ENCODE results near the gene REXO1.

REXO1 gene

DNA sequence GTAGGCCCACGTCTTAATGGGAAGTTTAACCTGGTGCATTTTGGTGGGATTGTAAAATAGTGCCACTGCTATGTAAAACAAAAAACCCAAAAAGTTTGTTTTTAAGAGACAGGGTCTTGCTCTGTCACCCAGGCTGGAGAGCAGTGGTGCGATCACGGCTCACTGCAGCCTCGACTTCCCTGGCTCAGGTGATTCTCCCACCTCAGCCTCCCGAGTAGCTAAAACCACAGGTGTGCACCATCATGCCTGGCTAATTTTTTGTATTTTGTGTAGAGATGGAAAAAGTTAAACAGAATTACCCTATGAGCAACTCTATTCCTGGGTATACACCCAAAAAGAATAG lies 820 bp upstream of the REXO1 start:
- no peak for DNase-seq (ENCODE audit: low read depth)

DNA sequence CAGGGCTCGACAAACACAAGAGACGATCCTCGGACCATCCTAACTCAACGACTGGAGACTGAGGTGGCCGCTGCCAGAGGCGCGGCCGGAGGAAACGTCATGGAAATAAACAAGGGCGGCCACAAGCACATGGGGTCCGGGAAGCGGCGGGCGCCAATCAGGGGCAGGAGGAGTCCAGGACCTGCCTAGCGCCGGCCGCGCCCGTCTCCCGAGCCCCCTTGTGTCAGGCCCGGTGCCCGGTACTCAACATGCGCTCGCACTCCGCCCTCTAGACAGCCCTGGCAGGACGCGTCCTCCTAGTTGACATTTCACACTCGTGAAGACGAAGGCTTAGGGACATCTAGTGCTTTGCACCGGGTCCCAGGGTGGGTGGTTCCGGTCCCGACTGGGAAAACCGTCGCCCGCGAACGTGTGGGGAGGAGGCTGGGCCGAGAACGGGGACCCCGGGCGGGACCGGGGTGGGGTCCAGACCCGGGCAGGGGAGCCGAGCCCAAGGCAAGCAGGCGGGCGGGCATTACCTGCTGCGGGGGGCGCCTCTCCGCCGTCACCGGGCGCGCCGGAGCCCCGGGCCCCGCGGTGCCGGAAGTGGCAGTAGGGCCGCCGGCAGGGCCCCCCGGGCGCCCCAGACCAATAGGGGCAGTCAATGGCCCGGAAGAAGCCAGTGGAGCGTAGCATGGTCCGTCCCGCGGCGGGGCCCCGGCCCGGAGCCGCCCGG lies 442 bp downstream of the REXO1 start:
- peak; percentile 59 for DNase-seq (ENCODE audit: low read depth)

- no peak for DNase-seq (ENCODE audit: low read depth)
These were observed 967 bp downstream of the REXO1 start for GRCh38 chr19:1847348-1847683.

DNA sequence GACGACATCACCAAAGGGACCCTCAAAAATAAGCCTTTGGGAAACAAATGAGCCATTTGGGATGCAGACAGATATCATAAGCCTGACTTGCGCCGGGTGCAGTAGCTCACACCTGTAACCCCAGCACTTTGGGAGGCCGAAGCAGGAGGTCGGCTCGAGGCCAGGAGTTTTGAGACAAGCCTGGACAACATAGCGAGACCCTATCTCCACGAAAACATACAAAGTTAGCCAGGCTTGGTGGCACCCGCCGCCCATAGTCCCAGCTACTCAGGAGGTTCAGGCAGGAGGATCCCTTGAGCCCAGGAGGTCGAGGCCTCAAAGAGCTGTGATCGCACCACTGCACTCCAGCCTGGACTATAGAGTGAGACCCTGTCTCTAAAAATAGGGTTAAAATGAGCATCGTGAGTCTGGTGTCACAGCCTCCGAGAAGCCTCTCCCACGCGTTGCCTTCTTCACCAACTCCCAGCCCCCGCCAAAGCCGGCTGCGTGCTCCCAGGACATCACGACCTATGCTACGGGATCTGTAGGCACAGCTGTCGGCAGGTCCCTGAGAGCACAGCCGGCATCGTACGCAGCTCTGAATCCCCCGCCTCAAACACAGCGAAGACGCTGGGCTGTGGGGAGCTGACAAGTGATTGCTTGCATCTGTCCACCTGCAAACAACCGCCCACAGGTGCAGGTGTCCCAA lies 1.6 kb downstream of the REXO1 start:
- DNase-seq (ENCODE audit: low read depth) = no peak

DNA sequence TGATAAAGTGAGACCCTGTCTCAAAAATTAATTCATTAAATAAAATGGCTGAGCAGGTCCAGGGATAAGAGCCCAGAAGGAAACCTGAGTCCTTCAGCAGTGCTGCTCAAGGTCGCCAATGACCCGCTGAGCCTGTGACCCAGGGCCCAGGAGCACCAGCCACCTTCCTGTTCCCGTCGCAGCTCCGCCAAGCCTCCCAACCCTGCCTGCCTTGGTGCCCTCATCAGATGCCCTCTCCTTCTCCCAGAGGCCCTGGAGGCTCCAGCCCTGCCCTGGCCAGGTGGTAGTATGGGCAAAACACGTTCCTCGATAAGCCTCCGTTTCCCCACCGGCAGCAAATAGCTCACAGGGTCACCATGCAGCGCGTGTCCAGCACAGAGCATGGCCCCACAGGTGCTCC lies 2.6 kb downstream of the REXO1 start:
- no peak for DNase-seq (ENCODE audit: low read depth)

GRCh38 chr19:1845125-1845515 lies 3.2 kb downstream of the REXO1 start:
- no peak for DNase-seq (ENCODE audit: low read depth)

DNA sequence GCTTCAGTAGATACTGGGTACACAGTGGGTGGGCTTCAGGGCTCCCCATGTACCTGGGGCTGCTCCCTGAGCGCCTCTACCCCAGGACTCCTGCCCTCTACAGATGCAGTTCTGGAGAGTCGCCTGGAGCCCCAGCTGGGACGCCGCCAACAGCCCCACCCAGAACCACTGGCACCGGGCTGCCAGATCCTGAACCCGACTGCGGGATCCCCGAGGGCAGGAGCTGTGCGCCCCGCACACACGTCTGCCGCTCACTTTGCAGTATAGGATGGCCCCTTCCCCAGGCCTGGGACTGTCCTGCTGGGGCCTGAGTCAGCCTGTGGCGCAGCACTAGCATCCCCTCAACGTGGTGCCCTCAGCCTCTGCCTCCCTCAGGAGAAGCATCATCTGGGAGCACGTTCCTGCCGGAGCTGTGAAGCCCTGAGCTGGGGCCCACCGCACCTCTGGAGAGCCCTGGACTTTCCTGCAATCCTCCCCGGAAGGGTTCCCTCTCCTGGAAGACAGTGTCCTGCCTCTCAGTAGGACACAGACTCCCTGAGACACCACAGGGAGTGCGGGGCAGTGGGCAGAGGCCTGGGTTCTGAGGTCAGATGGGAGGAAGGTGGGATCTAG lies 3.7 kb downstream of the REXO1 start:
- DNase-seq (ENCODE audit: low read depth) = no peak

DNA sequence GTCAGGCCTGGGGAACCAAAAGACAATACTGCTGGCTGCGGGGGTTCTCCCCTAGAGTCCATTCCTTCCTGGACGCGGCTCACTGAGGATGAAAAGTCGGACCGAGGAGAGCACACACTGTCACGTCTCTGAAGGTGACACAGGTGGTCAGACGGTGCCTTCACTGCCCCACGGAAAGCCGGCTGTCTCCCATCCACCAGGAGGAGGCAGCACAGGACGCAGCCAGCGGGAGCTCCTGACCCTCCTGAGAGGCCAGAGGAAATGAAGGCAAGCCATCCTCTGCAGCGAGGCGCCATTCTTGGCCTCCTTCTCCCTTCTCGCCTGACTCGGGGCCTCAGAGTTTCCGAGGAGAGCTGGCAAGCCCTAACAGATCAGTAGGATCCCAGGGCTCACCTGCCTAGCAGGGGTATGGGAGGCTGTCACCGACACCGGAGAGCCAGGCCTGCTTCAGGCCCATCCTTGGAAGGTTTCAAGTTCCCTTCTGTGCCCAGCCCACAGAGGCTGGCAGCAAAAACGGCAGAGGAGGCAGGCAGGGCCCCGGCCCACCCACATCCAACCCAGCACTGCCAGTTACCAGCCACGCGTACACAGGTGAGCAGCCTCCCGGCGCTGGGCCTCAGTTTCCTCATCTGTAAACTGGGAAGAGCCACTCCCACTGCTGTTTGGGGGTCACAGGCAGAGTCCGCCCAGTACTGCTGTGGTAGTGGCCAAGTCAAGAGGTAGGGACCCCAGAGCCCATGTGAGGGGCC lies 4.5 kb downstream of the REXO1 start:
- no peak for DNase-seq (ENCODE audit: low read depth)

DNA sequence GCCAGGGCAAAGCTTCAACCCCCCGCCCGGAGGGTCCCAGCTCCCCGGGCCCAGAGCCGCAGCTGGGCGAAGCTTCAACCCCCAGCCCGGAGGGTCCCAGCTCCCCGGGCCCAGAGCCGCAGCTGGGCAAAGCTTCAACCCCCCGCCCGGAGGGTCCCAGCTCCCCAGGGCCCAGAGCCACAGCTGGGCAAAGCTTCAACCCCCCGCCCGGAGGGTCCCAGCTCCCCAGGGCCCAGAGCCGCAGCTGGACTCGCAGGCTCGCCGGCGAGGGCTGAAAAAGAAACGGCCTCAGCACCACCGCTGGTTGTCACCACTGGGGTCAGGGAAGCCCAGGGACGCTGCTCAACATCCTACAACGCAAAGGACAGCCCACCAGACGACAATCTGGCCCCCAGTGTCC lies 5.2 kb downstream of the REXO1 start:
- no peak for DNase-seq (ENCODE audit: low read depth)

DNA sequence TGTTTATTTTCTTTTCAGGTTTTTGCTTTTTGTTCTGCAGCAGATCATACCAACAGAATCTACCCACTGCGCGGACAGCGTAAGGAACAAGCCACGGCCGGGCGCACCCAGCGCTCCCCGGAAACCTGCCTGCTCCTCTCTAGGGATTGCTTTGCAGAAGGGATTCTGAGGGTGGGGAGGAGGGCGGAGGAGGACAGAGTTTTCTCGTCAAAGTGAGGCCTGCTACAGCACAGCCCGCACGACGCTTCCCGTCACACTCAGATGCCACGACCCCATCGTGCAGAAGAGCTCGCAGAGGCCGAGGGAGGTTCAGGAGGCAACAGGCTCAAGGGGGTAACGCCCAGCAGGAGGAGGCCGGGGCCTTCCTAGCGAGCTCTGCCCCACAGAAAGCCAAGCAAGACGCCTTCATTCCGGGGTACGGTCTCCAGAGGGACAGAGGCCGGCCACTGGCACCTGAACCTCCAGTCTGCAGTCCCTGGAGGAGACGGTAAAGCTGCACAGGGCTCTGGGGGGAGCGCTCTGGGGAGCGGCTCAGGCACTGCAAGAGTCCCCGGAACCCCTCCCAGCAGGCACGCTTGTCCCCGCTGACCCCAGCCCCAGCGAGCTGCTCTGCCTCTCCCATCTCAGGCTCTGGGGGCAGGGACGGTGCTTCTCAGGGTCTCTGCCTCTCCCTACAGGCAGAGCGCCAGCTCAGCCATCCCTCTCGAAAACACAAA lies 6.9 kb downstream of the REXO1 start:
- no peak for DNase-seq (ENCODE audit: low read depth)

DNA sequence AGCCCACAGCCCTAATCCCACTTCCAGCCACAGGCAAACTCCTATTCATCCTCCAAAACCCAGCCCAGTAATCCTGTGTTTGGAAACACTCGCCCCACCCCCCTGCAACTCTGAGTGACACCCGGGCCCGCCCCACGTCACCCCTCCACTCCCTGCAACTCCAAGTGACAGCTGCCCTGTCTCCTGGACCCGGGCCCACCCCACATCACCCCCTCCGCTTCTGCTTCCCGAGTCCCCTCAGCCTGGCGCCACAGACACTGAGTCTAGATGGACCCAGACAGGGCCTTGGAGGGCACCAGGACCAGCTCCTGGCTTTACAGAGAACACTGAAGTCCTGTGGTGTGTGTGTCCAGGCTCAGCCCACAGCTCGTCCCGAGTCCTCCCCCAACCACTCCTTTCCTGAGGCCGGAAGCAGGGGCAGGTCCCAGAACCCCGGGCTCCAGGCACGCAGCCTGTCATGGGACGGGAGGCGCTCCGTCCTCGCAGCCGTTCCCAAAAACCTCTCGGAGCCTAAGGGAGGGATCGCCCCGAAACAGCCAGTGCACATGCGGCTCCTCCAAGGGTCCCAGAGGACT lies 7.7 kb downstream of the REXO1 start:
- DNase-seq (ENCODE audit: low read depth) = no peak

GRCh38 chr19:1839658-1840540 lies 8.4 kb downstream of the REXO1 start:
- no peak for DNase-seq (ENCODE audit: low read depth)

GRCh38 chr19:1837625-1838105 lies 10.6 kb downstream of the REXO1 start:
- peak; percentile 41 for DNase-seq (ENCODE audit: low read depth)

DNA sequence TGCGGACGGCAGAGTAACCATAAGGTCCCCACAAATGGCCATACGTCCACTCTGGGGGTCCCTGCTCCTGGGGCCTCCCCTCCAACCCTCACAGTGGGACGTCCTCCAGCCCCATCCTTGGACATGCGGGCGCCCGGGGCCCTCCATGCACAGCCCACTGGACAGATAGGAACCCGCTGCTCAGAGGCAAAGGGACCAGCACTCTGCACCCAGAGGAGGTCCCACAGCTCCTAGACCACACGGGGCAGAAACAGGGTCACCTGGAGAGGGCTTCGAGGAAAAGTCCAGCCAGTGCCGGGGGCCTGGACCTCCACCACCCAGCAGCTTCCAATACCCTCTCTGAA lies 11.1 kb downstream of the REXO1 start:
- DNase-seq (ENCODE audit: low read depth) = no peak

- no peak for DNase-seq (ENCODE audit: low read depth)
These were observed 11.6 kb downstream of the REXO1 start for GRCh38 chr19:1836458-1837221.

- no peak for DNase-seq (ENCODE audit: low read depth)
These were observed 14.7 kb downstream of the REXO1 start for GRCh38 chr19:1833540-1833939.

DNA sequence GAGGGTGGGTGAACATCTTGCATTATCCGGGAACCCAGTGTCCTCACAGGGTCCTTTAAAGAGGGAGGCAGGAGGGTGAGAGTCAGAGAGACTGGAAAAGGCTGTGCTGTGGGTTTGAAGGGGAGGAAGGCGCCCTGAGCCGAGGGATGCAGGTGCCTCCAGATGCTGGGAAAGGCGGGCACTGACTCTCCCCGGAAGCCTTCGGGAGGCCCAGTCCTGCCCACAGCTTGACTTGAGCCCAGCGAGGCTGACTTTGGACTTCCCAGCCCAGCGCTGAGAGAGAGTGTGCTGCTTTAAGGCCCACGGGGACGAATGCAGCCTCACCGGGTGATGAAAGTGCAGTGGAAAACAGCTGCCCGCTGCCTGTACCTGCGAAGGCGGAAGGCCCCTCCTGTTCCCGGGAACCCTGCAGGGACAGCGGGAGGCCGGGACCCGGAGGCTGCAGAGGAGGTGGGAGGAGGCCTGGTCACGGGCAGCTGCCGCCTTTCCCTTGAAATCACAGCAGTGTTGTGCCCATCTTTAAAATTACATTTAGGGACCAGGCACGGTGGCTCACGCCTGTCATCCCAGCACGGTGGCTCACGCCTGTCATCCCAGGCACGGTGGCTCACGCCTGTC lies 16.1 kb downstream of the REXO1 start:
- DNase-seq (ENCODE audit: low read depth) = no peak

- DNase-seq (ENCODE audit: low read depth) = no peak
These were observed 17.3 kb downstream of the REXO1 start for GRCh38 chr19:1830978-1831377.

DNA sequence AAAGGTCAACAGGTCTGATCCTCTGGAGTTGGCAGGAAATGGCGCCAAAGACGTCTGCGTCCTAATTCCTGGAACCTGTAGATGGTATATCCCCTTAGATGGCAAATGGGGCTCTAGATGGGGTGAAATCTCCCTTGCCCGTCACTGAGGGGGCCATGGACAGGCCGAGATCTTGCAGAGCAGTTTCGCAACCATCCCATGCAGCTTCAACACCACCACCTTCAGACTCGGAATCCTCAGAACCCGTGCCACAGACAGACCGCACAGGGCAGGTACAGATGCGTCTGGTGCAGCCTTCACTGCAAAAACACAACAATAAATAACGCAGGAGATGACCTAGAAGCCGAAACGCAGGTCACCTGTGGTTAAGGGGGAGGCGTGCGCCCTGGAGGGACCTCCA lies 17.7 kb downstream of the REXO1 start:
- no peak for DNase-seq (ENCODE audit: low read depth)

- no peak for DNase-seq (ENCODE audit: low read depth)
These were observed 18.3 kb downstream of the REXO1 start for GRCh38 chr19:1829958-1830357.
